ENCODE measurements around the gene HNRNPR.
"Not testable (repeated sequence)": the region's sequence is repeated elsewhere in the genome, so short reads cannot be mapped to it uniquely, and the experiment has no call there.

GRCh38 chr1:23380236-23380635, 36.2 kb upstream of the HNRNPR start:
- TF ChIP-seq, protein P1, sequence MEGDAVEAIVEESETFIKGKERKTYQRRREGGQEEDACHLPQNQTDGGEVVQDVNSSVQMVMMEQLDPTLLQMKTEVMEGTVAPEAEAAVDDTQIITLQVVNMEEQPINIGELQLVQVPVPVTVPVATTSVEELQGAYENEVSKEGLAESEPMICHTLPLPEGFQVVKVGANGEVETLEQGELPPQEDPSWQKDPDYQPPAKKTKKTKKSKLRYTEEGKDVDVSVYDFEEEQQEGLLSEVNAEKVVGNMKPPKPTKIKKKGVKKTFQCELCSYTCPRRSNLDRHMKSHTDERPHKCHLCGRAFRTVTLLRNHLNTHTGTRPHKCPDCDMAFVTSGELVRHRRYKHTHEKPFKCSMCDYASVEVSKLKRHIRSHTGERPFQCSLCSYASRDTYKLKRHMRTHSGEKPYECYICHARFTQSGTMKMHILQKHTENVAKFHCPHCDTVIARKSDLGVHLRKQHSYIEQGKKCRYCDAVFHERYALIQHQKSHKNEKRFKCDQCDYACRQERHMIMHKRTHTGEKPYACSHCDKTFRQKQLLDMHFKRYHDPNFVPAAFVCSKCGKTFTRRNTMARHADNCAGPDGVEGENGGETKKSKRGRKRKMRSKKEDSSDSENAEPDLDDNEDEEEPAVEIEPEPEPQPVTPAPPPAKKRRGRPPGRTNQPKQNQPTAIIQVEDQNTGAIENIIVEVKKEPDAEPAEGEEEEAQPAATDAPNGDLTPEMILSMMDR (IDR thresholded peaks at IDR 0.05) = not testable (repeated sequence)
- TF ChIP-seq POLR2A (IDR thresholded peaks at IDR 0.05) = not testable (repeated sequence)
